ENCODE measurements around the gene PDLIM7.
"Not testable (repeated sequence)": the region's sequence is repeated elsewhere in the genome, so short reads cannot be mapped to it uniquely, and the experiment has no call there.

The PDLIM7 gene, protein sequence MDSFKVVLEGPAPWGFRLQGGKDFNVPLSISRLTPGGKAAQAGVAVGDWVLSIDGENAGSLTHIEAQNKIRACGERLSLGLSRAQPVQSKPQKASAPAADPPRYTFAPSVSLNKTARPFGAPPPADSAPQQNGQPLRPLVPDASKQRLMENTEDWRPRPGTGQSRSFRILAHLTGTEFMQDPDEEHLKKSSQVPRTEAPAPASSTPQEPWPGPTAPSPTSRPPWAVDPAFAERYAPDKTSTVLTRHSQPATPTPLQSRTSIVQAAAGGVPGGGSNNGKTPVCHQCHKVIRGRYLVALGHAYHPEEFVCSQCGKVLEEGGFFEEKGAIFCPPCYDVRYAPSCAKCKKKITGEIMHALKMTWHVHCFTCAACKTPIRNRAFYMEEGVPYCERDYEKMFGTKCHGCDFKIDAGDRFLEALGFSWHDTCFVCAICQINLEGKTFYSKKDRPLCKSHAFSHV

GRCh38 chr5:177497292-177498012 is at the start of gene PDLIM7:
PDLIM7 (minus strand) TSS chr5:177497604; CDS start chr5:177496512, 1,092 bp downstream.
- peak; percentile 93 for DNase-seq

DNA sequence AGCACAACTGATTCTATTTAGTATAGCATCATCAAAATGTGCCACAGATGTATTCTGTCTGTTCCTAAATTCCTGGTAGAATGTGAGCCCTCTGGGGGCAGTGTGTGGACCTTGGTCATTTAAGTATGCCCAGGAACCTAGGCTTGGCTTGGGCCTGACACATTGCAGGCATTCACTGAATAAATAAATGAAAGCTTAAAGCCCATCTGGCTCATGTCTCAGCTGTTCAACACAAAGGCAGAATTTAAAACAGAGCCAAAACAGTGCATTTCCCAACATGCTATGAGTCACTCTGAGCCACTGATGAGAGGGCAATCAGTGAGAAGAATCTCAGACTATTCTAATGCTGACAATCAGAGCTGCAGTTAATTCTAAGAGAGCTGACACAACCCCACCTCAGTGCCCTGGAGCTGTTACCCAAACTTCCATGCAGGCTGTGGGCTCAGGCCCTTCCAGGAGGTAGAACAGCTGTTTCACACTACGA is 48.9 kb upstream of the PDLIM7 start:
- no peak for DNase-seq

- DNase-seq = no peak
Measured at GRCh38 chr5:177545487-177546257, 48.3 kb upstream of the PDLIM7 start.

DNA sequence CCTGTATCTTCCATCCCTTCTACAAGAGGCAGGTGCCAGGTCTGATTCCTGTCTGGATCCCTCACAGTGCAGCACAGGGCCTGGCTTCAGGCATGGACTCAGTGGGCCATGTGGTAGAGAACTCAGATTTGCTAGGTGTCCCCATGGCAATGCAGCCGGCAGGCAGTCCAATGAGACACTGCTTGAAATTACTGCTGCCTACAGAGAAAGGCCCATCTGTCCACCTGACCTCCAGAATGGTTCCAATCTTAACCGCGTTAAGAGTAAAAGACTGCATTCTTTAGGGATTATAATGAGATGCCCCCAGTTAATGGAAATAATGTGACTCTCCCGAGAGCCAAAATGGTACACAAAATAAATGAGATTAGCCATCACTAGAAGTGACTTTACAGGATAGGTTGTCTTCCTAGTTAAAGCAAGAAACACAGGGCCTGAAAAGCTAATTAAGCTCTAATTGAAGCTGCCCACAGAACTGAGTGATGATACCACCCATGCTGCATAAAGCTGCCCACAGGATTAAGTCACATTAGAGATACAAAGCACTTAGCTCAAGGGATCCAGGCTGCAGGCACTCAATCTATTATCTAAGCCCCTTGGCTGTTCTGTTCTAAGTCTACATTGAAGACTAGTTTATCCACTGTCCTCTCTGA is 45.5 kb upstream of the PDLIM7 start:
- DNase-seq = no peak

DNA sequence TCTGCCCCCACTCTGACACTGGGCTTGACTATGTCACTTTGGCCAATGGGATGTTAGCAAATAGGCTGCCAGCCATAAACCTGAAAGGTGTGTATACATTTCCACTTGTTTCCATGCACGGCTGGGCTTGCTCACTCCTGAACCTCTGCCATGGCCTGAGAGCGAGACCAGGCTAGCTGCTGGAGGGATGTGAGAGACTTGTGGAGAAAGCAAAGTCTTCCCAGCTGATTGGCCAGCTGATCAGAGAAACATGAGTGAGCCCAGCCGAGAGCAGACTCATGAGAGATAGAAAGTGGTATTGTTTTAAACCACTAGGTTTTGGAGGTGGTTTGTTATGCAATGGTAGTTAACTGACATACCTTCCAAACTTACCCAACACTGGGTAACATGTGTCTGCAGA is 43.0 kb upstream of the PDLIM7 start:
- no peak for DNase-seq

DNA sequence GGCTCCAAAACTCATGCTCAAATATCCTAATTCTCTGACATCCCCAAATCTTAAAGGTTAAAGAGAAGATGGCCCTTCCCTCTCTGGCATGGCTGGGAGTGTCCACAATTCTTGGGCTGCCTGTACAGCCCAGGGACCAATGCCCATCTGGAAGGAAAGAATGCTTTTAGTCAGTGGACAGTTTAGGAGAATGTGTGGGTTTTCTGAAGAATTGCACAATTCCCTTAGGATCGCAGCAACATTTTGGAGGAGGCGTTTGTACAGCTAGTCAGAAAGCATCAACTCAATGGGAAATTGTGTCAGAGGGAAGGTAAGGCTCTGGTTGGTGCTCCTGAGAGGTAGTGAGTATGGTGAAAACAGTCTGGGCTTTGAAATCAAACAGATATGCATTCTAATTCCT is 42.0 kb upstream of the PDLIM7 start:
- no peak for DNase-seq

DNA sequence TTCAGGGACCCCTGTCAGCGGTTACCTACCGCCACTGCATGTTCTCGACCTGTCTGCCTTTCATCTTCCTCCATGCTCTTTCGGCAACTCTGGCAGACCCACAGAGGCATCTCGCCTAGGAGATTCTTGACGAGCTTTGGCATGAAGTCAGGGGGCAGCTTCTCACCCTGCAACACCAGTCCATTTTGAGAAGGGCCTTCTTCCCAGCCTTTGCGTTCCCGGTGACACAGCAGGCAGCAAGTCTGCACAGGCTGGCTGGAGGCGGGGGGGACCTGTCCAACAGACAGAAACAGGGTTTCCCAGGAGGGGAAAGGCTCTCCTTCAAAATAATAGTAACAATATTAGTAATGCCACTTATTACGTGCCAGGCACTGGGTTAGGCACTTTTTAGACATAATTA is 41.5 kb upstream of the PDLIM7 start:
- DNase-seq = no peak

DNA sequence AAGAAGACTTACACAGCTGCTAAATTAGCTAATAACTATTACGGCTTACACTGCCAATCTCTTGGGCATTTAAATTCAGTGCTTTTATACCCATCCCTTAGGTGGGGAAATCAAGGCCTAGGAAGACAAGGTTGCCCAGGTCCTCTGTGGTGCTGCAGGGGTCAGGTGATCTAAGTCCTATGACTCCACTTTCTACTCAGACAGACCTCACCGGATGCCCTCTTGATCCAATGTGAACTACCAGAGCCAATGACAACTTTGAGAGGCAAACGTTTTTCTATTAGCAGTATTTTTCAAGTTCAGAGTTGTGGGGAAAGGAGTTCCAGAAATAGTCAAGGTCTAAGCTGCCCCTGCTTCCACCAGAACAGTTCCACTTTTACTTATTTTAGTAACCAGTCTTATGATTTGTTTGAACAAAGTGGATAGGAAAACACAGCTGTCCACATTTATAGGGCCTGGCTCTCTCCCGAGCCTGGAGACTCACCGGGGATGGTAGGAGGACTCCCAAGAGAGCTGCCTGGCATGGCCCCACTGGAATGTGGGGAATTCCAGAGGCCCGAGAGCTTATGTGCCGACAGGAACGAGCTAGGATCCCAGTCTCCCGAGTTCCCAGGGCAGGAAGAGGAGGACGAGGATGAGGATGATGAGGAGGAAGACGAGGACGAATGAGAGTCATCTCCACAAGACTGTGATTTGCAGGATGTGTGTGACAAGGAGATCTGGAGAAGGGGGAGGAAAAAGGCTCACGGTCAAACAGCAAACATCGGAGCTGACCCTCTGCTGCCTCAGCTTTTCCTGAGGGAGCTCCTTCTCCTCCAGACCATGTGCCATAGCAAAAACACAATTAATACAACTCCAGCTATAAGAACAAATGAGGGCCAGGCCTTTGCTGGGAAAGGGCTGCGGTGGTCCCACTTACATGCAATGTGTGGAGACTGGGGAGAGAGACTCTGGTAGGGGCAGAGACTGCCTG is 40.3 kb upstream of the PDLIM7 start:
- no peak for DNase-seq

GRCh38 chr5:177536386-177536785 is 39.0 kb upstream of the PDLIM7 start:
- DNase-seq = no peak

GRCh38 chr5:177535125-177535524 is 37.7 kb upstream of the PDLIM7 start:
- DNase-seq = no peak

- not testable (repeated sequence) for DNase-seq
Measured at GRCh38 chr5:177534433-177534832, 37.0 kb upstream of the PDLIM7 start.

DNA sequence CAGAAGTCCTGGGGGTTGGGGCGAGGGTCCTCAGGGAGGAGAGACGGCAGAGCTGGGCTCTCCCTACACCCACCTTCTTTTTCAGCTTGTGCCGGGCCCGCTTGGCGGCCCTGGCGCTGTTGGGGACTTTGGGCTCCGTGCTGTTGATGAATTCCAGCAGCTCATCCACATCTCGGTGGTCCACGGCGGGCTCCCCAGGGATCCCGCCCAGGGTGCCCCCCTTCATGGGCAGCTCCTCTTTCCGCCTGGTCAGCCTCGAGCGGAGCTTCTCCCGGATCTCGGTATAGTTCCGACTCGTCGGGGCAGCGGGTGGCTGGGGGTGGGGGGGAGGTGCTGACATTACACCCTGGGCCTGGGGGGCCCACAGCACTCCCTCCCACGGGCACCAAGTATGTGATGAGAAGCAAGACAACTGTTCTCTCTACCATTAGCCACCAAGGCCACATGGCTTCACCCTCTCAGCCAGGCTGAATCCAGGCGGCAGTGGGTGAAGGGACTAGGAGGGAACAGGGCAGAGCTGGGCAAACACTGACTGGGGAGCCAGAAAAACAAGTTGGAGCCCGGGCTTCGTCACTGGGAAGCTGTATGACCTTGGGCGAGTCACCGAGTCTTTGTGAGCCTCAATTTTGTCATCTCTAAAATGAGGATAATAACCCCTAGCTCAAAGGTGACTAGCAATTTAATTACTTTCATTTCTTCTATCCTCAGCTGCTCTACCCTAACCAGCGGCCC is 34.0 kb upstream of the PDLIM7 start:
- no peak for DNase-seq

DNA sequence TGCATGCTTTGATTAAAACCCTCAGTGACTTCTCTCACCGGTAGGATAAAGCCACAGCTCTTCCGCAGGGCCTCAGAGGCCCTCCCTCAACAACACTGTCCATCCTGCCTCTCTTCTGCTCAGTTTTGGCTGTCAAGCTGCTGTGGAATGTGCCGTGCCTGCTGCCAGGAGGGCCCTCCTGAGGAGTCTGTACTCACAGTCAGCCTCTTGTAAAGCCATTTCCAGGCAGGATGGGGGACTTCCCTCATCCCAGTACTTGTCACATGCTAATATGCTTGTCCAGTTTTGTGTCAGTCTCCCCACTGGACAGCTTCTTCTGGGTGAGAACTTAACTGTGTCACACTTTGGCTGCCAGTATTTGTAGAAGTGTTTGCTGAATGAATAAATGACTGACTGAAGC is 33.2 kb upstream of the PDLIM7 start:
- no peak for DNase-seq

DNA sequence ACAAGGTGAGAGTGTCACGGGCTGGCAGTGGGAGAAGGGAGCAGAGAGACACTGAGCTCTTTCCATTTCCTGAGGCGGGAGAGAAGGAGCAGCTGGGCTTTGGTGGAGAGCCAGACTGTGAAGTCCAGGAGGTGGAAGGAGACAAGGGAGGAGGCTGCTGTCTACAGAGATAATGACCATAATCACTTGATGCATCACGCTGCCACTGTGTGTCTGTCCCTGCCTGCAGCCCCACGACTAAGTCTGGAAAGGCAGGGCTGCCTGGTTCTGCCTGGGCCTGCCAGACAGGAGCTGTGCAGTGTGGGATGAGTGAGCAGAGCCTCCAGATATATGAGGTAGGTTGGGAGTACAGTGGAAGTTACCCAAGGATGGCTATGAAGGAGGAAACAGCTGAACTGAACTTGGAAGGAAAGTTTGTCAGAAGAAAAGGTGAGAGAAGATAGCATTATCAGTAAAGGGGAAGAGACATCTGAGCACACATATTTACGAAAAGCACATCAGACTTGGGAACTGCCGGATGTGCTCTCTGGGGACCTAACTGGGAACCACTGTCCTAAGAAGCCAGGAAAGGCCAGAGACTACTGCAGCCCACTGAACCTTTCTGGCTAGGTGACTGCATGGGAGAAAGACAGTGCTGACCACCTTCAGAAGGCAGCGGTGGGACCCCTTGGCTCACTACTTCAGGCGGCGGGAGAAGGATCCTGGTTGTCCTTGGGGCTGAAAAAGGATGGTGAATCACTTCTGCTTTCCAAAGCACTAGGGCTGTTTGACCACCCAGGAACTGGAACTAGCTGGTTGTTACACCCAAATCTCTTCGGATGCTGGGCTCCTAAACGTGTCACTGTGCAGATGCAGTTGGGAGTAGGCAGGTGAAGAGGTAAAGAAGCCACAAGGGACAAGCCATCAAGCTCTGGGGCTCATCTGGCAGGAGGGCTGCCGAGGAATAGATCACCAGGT is 32.1 kb upstream of the PDLIM7 start:
- DNase-seq = no peak

GRCh38 chr5:177528631-177529030 is 31.2 kb upstream of the PDLIM7 start:
- DNase-seq = no peak

DNA sequence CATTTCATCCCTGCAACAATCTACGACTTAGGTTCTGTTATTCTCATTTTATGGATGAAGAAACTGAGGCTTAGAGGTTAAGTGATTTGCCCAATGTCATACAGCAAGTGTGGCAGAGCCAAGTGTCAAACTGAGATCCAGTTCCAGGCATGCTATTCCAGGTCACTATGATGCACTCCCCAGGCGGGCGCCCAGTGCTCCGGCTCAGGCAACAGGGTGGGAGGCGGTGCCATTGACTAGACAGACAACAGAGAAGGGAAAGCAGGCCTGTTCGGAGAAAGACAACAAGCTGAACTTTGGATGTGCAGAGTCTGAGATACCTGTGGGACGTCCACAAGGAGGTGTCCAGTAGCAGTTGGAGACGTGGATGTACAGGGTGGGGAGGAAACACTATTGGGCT is 30.2 kb upstream of the PDLIM7 start:
- DNase-seq = no peak

GRCh38 chr5:177526791-177527190 is 29.4 kb upstream of the PDLIM7 start:
- no peak for DNase-seq

DNA sequence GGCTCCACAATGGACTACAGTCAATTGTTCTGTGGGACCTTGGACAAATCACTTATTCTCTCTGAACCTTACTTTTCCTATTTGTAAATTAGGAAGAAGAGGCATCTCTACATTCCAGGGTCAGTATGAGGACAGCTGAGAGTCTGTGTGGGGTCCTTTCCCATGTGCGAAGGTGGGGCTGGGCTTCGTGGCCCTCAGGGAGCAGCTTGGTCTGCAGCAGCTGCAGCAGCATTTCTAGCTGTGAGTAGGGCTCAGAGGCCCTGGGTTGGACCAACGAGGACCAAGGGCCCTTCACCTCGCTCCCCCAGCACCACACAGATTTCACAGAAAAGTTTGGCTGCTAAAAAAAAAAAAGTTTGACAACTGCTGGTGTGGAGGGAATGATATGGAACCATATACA is 28.8 kb upstream of the PDLIM7 start:
- no peak for DNase-seq

DNA sequence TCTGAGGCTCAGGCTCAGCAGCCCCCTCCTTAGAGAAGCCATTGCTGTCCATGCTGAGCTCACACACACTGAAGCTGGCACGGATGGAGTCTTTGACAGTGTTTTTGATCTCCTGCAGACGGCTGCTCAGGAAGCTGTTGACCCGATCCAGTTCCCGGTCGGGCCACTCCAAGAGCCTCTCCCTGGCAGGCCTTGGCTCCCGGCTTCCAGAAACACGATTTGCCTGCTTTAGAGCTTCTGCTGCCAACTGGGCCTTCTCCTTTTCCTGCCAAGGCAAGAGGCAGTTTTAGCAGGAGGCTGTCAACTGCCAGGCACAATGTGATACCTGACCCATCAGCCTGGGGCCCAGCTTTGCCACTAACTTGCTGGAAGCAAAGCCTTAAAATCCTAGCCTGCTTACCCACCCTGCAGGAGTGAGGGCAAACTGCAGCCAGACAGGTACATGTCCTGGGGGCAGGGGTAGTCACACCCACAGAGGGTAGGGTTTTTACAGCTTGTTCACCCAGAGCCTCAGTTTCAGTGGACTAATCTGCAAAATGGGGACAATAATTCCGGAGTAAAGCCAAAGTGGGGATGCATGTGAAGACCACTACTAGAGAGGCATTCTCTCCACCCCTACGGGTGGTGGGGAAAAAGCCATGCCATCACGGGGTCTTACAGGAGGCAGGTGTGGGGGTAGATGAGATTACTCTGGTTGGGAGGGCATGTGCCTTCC is 27.7 kb upstream of the PDLIM7 start:
- DNase-seq = no peak

All from activated gamma-delta T cell treated with Interleukin-2 at 50 U/mL for 16 hours (primary cell).